NCI-H460 (cell line): ENCODE results near the gene LRIT2. TPM values are rescaled to one million over a fixed set of nuclear protein-coding genes. Genes with fewer than 3 reads are reported as not detected.

Experiments used
- DNase-seq: peaks from one replicate; pipeline ENCODE4 v3.0.0-alpha.2; 2016; ENCODE audit warnings: low read depth; ENCODE audit errors: extremely low read depth
- polyA plus RNA-seq: library from polyadenylated mRNA; depleted of rRNA; stranded (reverse); fragments of >200 nt; gene quantifications from 2 replicates; pipeline ENCODE4 v1.2.3, GENCODE V29; 2014; cell fraction: nucleus; rRNA removed
- total RNA-seq: library from RNA; depleted of rRNA; stranded (reverse); fragments of >200 nt; shearing (Covaris generic); gene quantifications from 2 replicates; pipeline ENCODE4 v1.2.3, GENCODE V29; 2014; rRNA removed

Gene LRIT2, protein sequence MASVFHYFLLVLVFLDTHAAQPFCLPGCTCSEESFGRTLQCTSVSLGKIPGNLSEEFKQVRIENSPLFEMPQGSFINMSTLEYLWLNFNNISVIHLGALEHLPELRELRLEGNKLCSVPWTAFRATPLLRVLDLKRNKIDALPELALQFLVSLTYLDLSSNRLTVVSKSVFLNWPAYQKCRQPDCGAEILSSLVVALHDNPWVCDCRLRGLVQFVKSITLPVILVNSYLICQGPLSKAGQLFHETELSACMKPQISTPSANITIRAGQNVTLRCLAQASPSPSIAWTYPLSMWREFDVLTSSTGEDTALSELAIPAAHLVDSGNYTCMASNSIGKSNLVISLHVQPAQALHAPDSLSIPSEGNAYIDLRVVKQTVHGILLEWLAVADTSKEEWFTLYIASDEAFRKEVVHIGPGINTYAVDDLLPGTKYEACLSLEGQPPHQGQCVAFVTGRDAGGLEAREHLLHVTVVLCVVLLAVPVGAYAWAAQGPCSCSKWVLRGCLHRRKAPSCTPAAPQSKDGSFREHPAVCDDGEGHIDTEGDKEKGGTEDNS
- not detected in 2 replicates for total RNA-seq
- polyA plus RNA-seq: not detected in 2 replicates

DNA sequence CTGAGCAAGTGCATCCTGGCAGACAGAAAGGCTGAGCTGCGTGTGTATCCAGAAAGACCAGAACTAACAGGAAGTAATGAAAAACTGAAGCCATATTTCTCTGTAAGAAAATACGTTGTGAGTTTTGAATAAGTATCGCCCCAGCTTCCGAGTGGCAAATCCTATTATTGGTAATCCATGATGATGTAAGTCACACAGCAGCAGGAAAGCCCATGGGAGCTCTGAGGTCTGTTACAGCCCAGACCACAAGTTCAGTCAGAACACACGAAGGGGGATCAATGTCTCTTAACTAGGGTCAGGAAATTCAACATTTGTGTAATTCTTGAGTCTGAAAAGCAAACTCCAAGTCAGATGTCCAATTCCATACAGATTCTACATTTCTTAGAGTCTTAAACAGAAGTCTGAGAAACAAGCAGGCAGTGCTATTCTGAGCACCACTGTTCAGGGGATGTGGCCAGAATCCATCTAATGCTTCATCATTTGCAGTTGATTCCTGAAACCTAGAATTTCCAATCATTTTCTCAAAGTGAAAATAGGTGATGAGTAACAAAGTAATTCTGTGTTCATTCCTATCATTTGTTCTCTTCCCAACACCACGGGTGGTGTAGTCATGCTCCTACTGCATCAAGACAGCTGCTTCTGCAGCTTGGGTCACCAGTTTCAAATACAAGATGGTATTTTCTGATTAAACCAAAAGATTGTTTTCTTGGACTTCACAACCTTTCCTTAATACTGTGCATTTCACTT, at the start of gene LRIT2:
Gene LRIT2, minus strand, starts transcription at position 118 of the 747 bp plus-strand sequence. Its CDS starts 24 bp downstream, at position 94.
- DNase-seq: no peak

GRCh38 chr10:84270708-84271107, 45.4 kb upstream of the LRIT2 start:
- DNase-seq: no peak

- DNase-seq: no peak
These were observed 44.4 kb upstream of the LRIT2 start for GRCh38 chr10:84269773-84270172.

DNA sequence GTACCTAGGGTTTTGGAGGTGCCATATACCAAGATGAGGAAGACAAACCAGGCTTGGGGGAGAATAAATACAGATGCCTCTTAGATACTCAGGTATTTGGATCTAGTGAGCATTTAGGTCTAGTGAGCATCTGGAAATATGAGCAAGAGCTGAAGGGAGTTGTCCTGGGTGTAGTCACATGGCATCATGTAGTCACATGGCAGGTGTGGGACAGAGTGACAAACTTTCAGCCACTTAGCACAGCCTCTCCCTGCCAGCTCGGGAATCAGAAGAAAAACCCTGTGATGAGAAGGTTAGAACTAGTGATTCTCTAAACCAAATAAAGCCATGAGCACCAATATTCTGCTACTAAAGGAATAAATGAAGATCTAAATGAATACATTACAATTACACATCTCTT, 43.8 kb upstream of the LRIT2 start:
- DNase-seq: no peak

- DNase-seq: peak; percentile 36
These were observed 42.3 kb upstream of the LRIT2 start for GRCh38 chr10:84267503-84268126.

- no peak for DNase-seq
These were observed 40.1 kb upstream of the LRIT2 start for GRCh38 chr10:84265418-84265817.

- peak; percentile 54 for DNase-seq
These were observed 39.3 kb upstream of the LRIT2 start for GRCh38 chr10:84264611-84265141.

DNA sequence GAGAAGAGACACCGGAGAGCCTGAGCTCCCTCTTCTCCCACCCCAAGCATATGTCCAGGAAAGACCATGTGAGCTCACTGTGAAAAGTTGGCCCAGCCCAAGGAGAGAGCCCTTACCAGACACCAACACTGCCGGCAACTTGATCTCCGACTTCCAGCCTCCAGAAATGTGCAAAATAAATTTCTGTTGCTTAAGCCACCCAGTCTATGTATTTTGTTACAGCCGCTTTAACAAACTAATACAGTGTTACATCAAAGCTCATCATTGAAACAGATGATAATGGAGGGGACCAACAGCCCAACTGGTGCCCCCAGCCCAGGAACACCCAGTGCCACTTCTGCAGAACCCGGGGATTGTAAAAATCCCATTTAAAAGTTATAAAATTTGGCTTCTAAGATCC, 38.4 kb upstream of the LRIT2 start:
- no peak for DNase-seq

DNA sequence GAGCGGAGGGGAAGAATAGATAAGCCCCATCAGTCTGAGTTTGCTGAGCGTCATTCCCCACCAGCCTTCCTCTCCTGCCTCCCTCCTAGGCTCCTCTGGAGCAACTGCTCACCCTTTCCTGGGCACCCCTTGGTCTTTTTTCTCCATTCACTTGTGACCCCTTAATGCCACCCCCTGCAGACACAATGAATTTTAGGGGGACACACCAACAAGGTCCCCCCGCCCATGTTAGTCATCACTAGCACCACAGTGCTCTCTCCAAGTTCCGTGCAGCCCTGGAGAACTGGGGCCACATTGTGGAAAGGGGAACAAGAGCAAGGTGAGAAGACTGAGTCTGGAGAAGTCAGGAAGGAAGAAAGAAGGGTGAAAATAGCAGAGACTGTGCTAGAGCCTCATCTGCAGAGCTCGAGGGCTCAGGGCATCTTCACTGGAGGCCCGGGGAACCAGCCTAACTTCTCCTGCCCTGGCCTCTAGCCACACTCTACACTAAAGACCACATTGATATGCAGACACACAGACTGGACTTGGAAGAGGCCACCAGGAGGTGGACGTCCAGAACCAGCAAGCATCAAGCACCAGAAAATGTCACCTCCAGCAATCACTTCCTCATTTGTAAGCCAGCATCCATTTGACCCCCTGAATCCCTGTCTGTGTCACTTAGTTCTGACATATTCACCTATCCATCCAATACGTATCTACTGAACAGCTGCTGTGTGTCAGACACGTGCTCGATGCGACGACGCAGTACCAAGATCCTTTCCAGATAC, 37.0 kb upstream of the LRIT2 start:
- no peak for DNase-seq

DNA sequence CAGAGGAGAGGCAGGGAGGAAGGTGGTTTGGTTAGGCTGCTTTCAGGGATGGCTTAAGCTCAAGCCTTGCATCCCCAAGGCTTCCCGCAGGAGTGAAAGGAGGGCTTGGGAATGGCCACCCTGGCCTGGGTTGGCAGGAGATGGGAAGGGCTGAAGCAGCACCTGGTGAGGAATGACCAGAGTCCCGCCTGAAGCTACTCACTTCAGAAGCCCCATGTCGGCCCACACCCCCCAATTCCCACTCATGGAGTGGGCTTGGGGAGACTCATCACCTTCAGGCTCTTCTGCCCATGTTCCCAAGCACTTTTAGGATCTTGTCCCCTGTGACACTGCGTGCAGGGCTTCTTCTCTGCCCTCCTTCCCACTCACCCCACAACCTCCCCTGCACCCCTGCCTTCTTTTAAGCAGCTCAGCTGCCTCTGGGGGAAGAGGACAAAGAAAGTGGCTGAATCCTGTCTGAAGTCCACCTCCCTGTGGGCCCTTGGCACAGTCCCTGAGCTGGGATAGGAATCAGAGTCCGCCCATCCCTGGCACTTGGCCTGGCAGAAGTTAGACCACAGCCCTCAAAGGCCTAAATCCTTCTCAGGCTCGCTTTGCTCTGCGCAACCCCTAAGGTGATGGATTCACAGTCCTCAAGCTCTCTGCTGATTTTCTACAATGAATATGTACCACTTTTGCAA, 36.0 kb upstream of the LRIT2 start:
- no peak for DNase-seq

GRCh38 chr10:84258034-84258695, 32.8 kb upstream of the LRIT2 start:
- no peak for DNase-seq

- no peak for DNase-seq
These were observed 32.1 kb upstream of the LRIT2 start for GRCh38 chr10:84257343-84258020.

DNA sequence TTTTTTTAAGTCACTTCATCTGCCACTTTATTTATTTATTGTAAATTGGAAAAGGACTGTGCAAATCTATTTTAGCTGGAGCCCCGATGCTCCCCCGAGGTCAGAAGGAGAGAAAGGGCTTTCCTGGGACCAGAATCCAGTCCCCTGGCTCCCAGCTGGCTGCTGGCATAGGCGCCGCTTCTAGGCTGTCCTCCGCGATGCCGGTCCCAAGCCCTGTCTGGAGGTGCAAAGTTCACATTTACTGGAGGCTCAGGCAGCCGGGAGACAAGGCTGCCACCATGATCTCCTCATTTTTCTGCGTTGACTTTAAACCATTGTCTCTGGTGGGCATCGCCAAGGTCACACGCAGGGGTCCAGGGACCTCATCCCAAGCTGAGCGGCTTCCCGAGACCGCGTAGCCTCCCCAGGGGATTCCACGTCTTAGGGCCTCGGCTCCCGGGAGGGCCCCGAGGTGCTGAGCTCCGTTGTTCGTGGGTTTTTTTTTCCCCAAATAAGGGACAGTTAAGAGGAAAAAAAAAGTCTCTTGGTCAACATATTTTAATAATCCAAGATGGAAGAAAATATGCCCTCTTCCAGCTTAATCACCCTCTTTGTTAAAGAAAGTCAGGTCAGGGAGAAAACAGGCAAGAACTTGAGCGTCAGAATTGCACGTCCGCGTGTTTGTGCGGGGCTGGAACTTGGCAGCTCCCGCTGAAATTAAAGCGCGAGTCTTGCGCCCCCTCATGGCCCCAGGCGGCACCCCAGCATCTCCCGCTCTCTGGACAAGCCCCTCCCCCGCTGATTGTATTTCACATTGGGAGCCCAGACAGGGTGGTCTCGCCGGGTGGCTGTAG, 31.4 kb upstream of the LRIT2 start:
- peak; percentile 7 for DNase-seq

DNA sequence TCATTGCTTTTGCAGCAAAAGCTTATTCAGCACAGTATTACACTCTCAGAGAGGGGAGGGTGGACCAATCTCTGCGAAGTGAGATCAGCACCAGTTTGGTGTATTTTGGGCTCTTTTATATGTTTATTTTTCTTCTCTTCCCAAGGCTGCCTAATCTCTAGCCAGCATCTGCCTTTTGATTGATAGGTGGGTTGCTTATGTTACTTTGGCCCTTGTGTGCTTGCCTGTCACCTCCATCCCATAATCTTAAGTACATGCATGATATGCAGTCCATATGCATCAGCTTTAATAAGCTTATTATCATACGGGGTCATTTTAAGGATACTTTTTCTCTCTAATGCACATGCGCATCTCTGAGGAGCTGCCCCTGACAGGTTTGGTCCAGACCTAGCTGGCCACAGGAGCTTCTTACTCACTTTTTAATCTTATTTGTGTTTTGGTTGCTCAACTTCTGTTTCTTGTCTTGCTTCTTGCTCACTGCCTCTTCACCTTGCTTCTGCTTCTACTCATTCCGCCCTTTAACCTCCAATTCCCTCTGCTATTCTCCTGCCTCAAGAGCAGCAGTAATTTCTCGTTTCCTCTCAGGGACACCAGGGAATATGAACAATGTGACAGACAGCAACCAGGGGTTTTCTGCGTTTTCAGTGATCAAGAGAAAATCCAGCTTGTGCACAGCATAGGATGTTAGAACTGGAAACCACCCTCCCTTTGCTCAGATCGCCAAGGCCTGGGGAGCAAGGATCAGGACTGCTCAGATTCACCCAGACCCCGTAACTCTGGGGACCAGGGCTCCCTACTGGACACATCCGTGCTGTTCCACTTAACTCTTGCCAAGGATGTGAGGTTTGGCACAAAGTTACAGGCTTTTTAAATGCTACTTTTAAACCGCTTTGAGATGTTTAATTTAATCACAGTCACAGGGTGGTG, 29.5 kb upstream of the LRIT2 start:
- no peak for DNase-seq

- no peak for DNase-seq
These were observed 23.4 kb upstream of the LRIT2 start for GRCh38 chr10:84248794-84249193.

- DNase-seq: no peak
These were observed 22.2 kb upstream of the LRIT2 start for GRCh38 chr10:84247496-84247895.
